HG03025 (cell line): Measurements from ENCODE around the gene THAP7.

ENCODE experiments used
- ATAC-seq: cut with Tn5 transposase; IDR thresholded peaks from one replicate; pipeline ENCODE4 v1.9.1; 2021; ENCODE audit warnings: mild to moderate bottlenecking, moderate library complexity; ENCODE audit not compliant: unreplicated experiment, low FRiP score

The THAP7 gene

DNA sequence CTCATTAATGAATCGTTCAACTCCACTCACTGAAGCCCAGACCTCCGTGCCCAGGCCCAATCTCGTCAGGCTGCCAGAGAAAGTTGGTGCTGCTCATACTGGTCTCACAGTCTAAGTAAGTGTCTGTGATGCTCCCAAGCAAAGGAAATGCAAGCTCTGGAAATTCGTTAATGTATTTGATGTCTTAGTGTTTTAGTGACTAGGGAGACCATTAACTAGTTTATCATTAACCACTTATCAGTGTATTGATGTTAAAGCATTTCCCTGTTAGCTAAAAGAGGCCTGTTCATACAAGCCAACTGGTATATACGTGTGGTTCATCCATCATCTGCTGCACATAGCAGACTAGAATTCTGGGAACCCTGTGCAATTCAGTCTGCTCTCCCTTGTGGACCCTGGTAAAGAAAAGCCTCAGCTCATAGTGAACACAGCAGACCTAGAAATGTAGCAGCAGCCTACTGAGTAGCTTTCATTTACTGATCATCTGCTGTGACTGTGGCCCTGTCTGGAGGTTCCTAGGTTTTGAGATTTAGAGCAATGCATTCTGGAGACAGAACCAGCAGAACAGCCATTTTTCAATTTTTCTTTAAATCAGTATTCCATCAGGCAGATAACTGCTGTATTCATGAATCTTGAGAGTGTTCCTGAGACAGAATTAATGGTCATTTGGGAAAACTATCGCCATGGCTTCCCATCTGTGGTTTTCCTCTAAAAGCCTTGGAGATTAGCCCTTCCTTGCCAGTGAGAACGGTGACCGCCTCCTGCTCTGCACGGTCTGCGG is 50.6 kb downstream of the THAP7 start:
- ATAC-seq, result no peak

DNA sequence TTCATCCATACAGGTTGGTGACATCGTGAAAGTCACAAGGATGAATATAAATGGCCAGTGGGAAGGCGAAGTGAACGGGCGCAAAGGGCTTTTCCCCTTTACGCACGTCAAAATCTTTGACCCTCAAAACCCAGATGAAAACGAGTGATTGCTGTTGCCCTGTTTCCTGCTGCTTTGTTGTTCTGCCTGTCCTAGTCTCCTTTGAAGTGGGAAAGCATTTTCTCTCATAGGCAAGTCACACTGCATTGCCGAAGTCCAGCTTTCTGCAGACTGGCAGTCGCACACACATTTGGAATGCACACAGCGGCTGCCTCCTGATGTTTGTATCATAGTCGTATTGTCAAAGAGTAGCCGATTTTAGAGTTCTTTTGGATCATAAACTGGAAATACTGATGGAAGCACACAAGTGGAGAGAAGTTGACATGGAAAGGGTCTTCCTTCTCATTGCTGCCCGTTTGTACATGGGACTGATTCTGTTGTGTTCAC is 52.2 kb downstream of the THAP7 start:
- no peak for ATAC-seq
